ENCODE data around the gene MTMR10. TPM values are rescaled to one million over a fixed set of nuclear protein-coding genes. Genes with fewer than 3 reads are reported as not detected.

The MTMR10 gene
- total RNA-seq, 2 donors from 2014 or later = 12.4 to 16.2 TPM

DNA sequence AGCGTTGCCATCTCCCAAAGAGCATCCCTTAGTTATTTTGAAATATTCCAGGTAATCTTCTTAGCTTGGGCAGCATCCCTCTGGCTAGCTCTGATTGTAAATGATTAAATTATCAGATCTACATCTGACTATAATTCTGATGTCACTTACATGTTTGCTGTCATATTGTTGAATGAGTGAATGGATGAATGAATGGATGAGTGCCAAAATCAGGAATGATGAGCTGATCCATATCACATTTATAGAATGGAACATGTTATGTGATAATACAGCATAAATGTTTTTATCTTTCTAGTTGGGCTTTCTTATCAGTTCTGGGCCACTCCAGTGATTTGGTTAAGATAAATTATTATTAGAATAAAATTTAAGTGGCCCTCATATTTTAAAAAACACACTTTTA is 73.8 kb downstream of the MTMR10 start:
- no peaks in the 10 kb centered on the region for H3K9me3 ChIP-seq (ENCODE audit: control insufficient read depth, low read length)
- no peaks in the 10 kb centered on the region for H3K9me3 Mint-ChIP-seq
- H3K36me3 ChIP-seq (ENCODE audit: control insufficient read depth, insufficient read depth, low read length) = peaks cover 73% of the 10 kb centered on the region
- peaks cover 10% of the 10 kb centered on the region for H3K4me1 Mint-ChIP-seq
- no peak for TF ChIP-seq CTCF (conservative IDR thresholded peaks at IDR 0.05)
- no peak overlapping the region for H3K4me3 Mint-ChIP-seq
- DNase-seq = no peak
- 93% methylated on average over 1 of the region's 1 CpG; no CpG with 5 or more reads in 1 of the 2 experiments for WGBS, 2 experiments (ENCODE audit: insufficient coverage in 1 of 2, insufficient read length in 1 of 2)
- no peak overlapping the region for H3K9ac ChIP-seq (ENCODE audit: extremely low read depth, low read length, poor library complexity, severe bottlenecking)
- H3K27me3 Mint-ChIP-seq (ENCODE audit: insufficient read depth) = no peaks in the 10 kb centered on the region
- no peak overlapping the region for H3K27ac ChIP-seq (ENCODE audit: low read depth, low read length)
- peaks cover 6% of the 10 kb centered on the region for H3K4me1 ChIP-seq (ENCODE audit: control insufficient read depth, insufficient read depth, low read length)
- H3K4me3 ChIP-seq (ENCODE audit: low read length) = no peak overlapping the region
- H3K36me3 Mint-ChIP-seq (ENCODE audit: low read depth) = peaks cover 59% of the 10 kb centered on the region
- no peak overlapping the region for H3K27ac Mint-ChIP-seq
- no peaks in the 10 kb centered on the region for H3K27me3 ChIP-seq (ENCODE audit: control insufficient read depth, insufficient read depth, low read length, poor library complexity, severe bottlenecking)

GRCh38 chr15:30917013-30917412 is 74.4 kb downstream of the MTMR10 start:
- DNase-seq = no peak
- Mint-ChIP-seq H3K27ac (no peak overlapping the region), H3K4me3 (no peak overlapping the region), H3K36me3 (ENCODE audit: low read depth) (peaks cover 56% of the 10 kb centered on the region), H3K9me3 (no peaks in the 10 kb centered on the region), H3K4me1 (peaks cover 3% of the 10 kb centered on the region), H3K27me3 (ENCODE audit: insufficient read depth) (no peaks in the 10 kb centered on the region)
- H3K9ac ChIP-seq (ENCODE audit: extremely low read depth, low read length, poor library complexity, severe bottlenecking) = no peak overlapping the region
- H3K27ac ChIP-seq (ENCODE audit: low read depth, low read length) = no peak overlapping the region
- no peak for TF ChIP-seq CTCF (conservative IDR thresholded peaks at IDR 0.05)
- H3K27me3 ChIP-seq (ENCODE audit: control insufficient read depth, insufficient read depth, low read length, poor library complexity, severe bottlenecking) = no peaks in the 10 kb centered on the region
- no peaks in the 10 kb centered on the region for H3K9me3 ChIP-seq (ENCODE audit: control insufficient read depth, low read length)
- peaks cover 70% of the 10 kb centered on the region for H3K36me3 ChIP-seq (ENCODE audit: control insufficient read depth, insufficient read depth, low read length)
- WGBS, 2 experiments (ENCODE audit: insufficient coverage in 1 of 2, insufficient read length in 1 of 2) = 80 to 87% methylated on average over 5 to 6 of the region's 6 CpGs
- no peak overlapping the region for H3K4me3 ChIP-seq (ENCODE audit: low read length)
- H3K4me1 ChIP-seq (ENCODE audit: control insufficient read depth, insufficient read depth, low read length) = peaks cover 3% of the 10 kb centered on the region

GRCh38 chr15:30913761-30914160 is 77.7 kb downstream of the MTMR10 start:
- no peaks in the 10 kb centered on the region for H3K27me3 ChIP-seq (ENCODE audit: control insufficient read depth, insufficient read depth, low read length, poor library complexity, severe bottlenecking)

More at GRCh38 chr15:30913761-30914160, 77.7 kb downstream of the MTMR10 start:
- H3K9ac ChIP-seq (ENCODE audit: extremely low read depth, low read length, poor library complexity, severe bottlenecking) = no peak overlapping the region
- Mint-ChIP-seq H3K9me3 (no peaks in the 10 kb centered on the region), H3K4me1 (no peaks in the 10 kb centered on the region), H3K27ac (no peak overlapping the region), H3K36me3 (ENCODE audit: low read depth) (peaks cover 51% of the 10 kb centered on the region), H3K4me3 (no peak overlapping the region), H3K27me3 (ENCODE audit: insufficient read depth) (no peaks in the 10 kb centered on the region)
- no peak overlapping the region for H3K27ac ChIP-seq (ENCODE audit: low read depth, low read length)
- no peak overlapping the region for H3K4me3 ChIP-seq (ENCODE audit: low read length)
- no peak for DNase-seq
- no peak for TF ChIP-seq CTCF (conservative IDR thresholded peaks at IDR 0.05)
- H3K9me3 ChIP-seq (ENCODE audit: control insufficient read depth, low read length) = no peaks in the 10 kb centered on the region
- no peaks in the 10 kb centered on the region for H3K4me1 ChIP-seq (ENCODE audit: control insufficient read depth, insufficient read depth, low read length)
- H3K36me3 ChIP-seq (ENCODE audit: control insufficient read depth, insufficient read depth, low read length) = peaks cover 66% of the 10 kb centered on the region
- 94% methylated on average over 6 to 9 of the region's 9 CpGs for WGBS, 2 experiments (ENCODE audit: insufficient coverage in 1 of 2, insufficient read length in 1 of 2)
